WTC11 (cell line): ENCODE measurements around the gene PRTN3. TPM values are rescaled to one million over a fixed set of nuclear protein-coding genes. Genes with fewer than 3 reads are reported as not detected.

Source experiments
- ATAC-seq: fragments of 200-7000 bp; cut with Tn5 transposase; 2 replicates; pipeline ENCODE4 v1.10.0; 2021; ENCODE audit warnings: mild to moderate bottlenecking, moderate library complexity
- CTCF ChIA-PET: fragments of 300-600 bp; sonication (Branson Sonifier 250); formaldehyde crosslinking; loops from one replicate; lab custom pipeline; 2021; ENCODE audit warnings: antibody characterized with exemption; lab: Charles Lee
- POLR2A ChIA-PET: fragments of 350-600 bp; sonication (Branson Sonifier 250); formaldehyde crosslinking; loops from one replicate; lab custom pipeline; 2021; ENCODE audit warnings: antibody characterized with exemption; lab: Charles Lee
- DNase-seq: peaks from one replicate; pipeline ENCODE4 v3.0.0; 2021; ENCODE audit warnings: low spot score
- H3K27ac Mint-ChIP-seq: 2 replicates; pipeline ENCODE4 v1.8.0; 2021; ENCODE audit warnings: mixed read lengths
- H3K27me3 Mint-ChIP-seq: 2 replicates; pipeline ENCODE4 v1.8.0; 2021; ENCODE audit warnings: low read depth, mild to moderate bottlenecking, moderate library complexity, mixed read lengths
- H3K36me3 Mint-ChIP-seq: 2 replicates; pipeline ENCODE4 v1.8.0; 2021; ENCODE audit warnings: mixed read lengths
- H3K4me1 Mint-ChIP-seq: 2 replicates; pipeline ENCODE4 v1.8.0; 2022; ENCODE audit warnings: mixed read lengths
- H3K4me3 Mint-ChIP-seq: 2 replicates; pipeline ENCODE4 v1.8.0; 2021; ENCODE audit warnings: mild to moderate bottlenecking, moderate library complexity, mixed read lengths
- H3K9me3 Mint-ChIP-seq: 2 replicates; pipeline ENCODE4 v1.8.0; 2021; ENCODE audit warnings: mixed read lengths
- CBFB ChIP-seq: sonication (generic); formaldehyde crosslinking; IDR thresholded peaks from 2 replicates; pipeline ENCODE4 v1.8.1; 2022; ENCODE audit warnings: mild to moderate bottlenecking, low read depth, missing genetic modification reagents
- E2F4 ChIP-seq: sonication (generic); formaldehyde crosslinking; IDR thresholded peaks from 2 replicates; pipeline ENCODE4 v1.8.1; 2022; ENCODE audit warnings: low read depth, mild to moderate bottlenecking, moderate library complexity, missing genetic modification reagents, borderline replicate concordance
- ELF4 ChIP-seq: sonication (generic); formaldehyde crosslinking; IDR thresholded peaks from 2 replicates; pipeline ENCODE4 v1.8.1; 2022; ENCODE audit warnings: low read depth, mild to moderate bottlenecking, moderate library complexity, missing genetic modification reagents
- ERG ChIP-seq: fragments of 250-450 bp; sonication (Bioruptor Pico); IDR thresholded peaks from 2 replicates; pipeline ENCODE4 v1.8.0; 2021; ENCODE audit warnings: mild to moderate bottlenecking
- ESRRA ChIP-seq: sonication (generic); formaldehyde crosslinking; IDR thresholded peaks from 2 replicates; pipeline ENCODE4 v1.8.1; 2022; ENCODE audit warnings: mild to moderate bottlenecking, missing genetic modification reagents, borderline replicate concordance
- FOXJ3 ChIP-seq: sonication (generic); formaldehyde crosslinking; IDR thresholded peaks from 2 replicates; pipeline ENCODE4 v1.9.0; 2021; ENCODE audit warnings: missing genetic modification reagents, mild to moderate bottlenecking, borderline replicate concordance
- GABPB1 ChIP-seq: sonication (generic); formaldehyde crosslinking; IDR thresholded peaks from 2 replicates; pipeline ENCODE4 v1.8.1; 2023; ENCODE audit warnings: mild to moderate bottlenecking, missing genetic modification reagents
- HMGXB4 ChIP-seq: sonication (generic); formaldehyde crosslinking; IDR thresholded peaks from 2 replicates; pipeline ENCODE4 v1.8.1; 2023; ENCODE audit warnings: mild to moderate bottlenecking, moderate library complexity, missing genetic modification reagents
- ZNF281 ChIP-seq: sonication (generic); formaldehyde crosslinking; IDR thresholded peaks from 2 replicates; pipeline ENCODE4 v1.8.0; 2023; ENCODE audit warnings: mild to moderate bottlenecking, missing genetic modification reagents
- ZNF532 ChIP-seq: fragments of 250-450 bp; sonication (Bioruptor Pico); IDR thresholded peaks from 2 replicates; pipeline ENCODE4 v1.9.0; 2021; ENCODE audit warnings: mild to moderate bottlenecking, borderline replicate concordance
- total RNA-seq: library from RNA; stranded (reverse); gene quantifications from 3 replicates; pipeline ENCODE4 v1.2.3, GENCODE V29; 2021

PRTN3 gene
- total RNA-seq, 1 experiment from 2014 or later, result 0.61 TPM

- TF ChIP-seq FOXJ3 (CRISPR knock-in tag) (no peak), ZNF281 (CRISPR knock-in tag) (no peak), ERG (CRISPR knock-in tag) (no peak), ELF4 (CRISPR knock-in tag) (no peak), E2F4 (CRISPR knock-in tag) (no peak), ESRRA (CRISPR knock-in tag) (no peak)
These were observed 45.7 kb upstream of the PRTN3 start (continued) for GRCh38 chr19:795073-795611.

- TF ChIP-seq GABPB1 (CRISPR knock-in tag) (no peak), HMGXB4 (CRISPR knock-in tag) (no peak), ZNF532 (CRISPR knock-in tag) (0 out of 2 replicates have a peak, but pooled peaks have one; percentile 68), CBFB (CRISPR knock-in tag) (no peak)
- no peak for ATAC-seq
- H3K9me3 Mint-ChIP-seq, result no peaks in the 10 kb centered on the region
- DNase-seq, result no peak
- no peaks in the 10 kb centered on the region for H3K27me3 Mint-ChIP-seq
- no peak overlapping the region for H3K27ac Mint-ChIP-seq
- H3K4me1 Mint-ChIP-seq, result peaks cover 35% of the 10 kb centered on the region
- ChIA-PET POLR2A (interaction anchor here (1.4 kb wide), 1 partner anchor 12 kb away, joined by 5 read pairs; no protein-coding TSS in a partner anchor), CTCF (interaction anchor here (0.5 to 1.1 kb wide), 2 partner anchors 25 to 381 kb away, joined by 3 to 4 read pairs; no protein-coding TSS in a partner anchor)
- no peak overlapping the region for H3K4me3 Mint-ChIP-seq
- H3K36me3 Mint-ChIP-seq, result peaks cover 20% of the 10 kb centered on the region
These were observed 44.9 kb upstream of the PRTN3 start for GRCh38 chr19:795691-796581.
